CD4-positive, alpha-beta T cell treated with Interleukin-2 at 100 ng/mL for 4 hours (primary cell): Measurements from ENCODE around the gene POTEM.
"Not testable (repeated sequence)": the region's sequence is repeated elsewhere in the genome, so short reads cannot be mapped to it uniquely, and the experiment has no call there.

Experiments used
- DNase-seq: peaks from one replicate; pipeline ENCODE4 v3.0.0-alpha.2; 2020; ENCODE audit warnings: low spot score

The POTEM gene

DNA sequence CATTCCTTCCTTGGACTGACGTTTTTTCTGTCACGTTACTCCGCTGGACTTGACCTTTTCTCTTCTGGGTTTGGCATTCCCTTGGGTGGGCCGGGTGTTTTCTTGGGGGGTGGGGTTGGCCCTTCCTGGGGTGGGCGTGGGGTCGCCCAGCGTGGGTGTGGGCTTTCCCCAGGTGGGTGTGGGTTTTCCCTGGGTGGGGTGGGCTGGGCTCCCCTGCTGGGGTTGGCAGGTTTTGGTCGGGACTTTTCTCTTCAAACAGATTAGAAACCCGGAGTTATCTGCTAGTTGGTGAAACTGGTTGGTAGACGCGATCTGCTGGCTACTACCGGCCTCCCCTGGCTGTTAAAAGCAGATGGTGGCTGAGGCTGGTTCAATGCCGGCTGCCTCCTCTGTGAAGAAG is at the start of gene POTEM:
Gene POTEM, plus strand, starts transcription at position 301 of the 400 bp plus-strand sequence. Its CDS starts 52 bp downstream, at position 353.
- DNase-seq = not testable (repeated sequence)

DNA sequence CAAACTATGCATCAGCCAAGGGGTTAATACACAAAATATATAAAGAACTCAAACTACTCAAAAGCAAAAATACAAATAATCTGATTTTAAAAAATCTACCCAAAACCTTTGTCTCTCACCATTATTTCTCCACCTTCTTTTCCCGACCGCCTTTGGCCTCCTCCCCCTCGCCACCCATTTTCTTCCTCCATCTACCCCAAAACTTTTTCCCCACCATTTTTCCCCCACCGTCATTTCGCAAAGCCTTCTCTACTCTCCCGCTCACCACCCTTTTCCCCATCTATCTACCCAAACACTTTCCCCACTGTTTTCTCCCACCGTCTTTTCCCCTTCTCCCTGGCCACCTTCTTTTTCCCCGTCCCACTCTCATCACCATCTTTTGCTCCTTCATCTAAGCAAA is 48.9 kb upstream of the POTEM start:
- DNase-seq = not testable (repeated sequence)

DNA sequence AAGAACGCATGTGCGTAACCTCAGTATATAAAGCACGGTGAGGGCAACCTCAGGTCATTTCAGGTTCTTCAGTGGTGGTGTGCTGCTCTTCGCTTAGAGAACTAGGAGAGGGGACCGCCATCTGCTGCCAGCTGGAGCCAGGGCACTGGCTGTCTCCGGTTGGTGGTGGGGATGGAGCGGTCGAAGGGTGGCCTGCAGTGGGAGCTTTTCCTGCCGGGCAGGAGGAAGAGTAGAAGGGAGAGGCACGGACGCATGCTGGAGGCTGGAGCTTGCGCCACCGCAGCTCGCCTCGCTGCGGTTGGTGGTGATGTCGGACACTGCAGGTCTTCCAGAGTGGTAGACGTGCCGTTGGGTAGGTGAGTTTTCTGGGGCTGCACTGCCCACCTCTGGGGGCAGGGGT is 47.2 kb upstream of the POTEM start:
- not testable (repeated sequence) for DNase-seq

DNA sequence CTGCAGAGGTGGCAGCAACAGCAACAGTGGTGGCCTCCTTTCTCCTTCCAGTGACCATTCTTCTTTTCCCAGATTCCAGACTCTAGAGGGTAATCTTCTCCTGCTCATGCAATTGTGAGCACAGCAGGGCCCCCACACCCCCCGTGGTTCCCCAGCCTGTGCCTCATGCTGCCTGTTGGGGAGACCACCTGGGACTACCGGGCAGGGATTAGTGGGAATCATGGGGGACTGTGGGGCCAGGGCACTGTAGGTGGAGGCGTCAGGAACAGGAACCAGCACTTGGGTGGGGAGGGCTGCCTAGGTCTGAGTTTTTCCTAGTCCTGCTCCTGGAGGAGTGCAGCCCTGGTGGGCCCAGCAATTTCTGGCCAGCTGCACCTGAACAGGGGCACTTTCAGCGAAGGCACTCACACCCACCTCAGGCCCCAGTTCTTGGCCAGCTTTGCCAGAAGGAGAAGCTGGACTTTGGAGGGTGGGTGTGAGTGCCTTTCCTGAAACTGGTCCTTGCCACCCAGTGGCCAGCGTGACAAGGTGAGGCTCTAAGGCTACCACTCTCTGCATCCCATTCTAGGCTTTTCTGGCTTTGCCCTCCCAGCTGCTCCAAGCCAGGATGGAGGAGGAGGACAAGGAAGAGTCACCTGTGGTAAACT is 46.1 kb upstream of the POTEM start:
- not testable (repeated sequence) for DNase-seq

DNA sequence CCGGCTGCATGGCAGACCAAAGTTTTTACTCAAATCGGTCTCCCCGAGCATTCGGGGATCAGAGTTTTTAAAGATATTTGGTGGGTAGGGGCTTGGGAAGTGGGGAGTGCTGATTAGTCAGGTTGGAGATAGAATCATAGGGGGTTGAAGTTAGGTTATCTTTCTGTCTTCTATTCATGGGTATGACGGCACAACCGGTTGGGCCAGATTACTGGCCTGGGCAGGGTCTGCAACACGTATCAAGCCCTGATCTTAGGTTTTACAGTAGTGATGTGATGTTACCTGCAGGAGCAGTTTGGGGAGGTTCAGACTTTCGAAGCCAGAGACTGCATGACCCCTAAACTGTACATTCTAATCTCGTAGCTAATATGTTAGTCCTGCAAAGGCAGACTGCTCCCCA is 30.4 kb upstream of the POTEM start:
- not testable (repeated sequence) for DNase-seq

DNA sequence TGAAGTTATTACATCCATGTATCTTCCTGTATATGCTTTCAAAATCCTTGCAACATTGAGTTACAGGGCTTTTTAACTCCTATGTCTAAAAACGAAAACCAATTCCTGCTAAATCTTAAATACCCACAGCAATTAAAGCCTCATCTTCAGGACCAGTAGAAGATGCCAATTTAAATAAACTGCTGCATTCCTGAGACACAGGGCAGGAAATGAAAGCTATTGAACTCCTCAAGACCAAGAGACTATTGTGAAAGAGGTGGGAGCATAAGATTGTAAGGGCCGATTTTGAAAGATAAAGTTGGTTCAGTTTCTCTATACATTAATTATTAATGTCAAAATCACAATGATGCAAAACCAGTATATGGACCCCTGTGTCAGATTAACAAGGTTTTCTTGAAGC is 28.5 kb upstream of the POTEM start:
- DNase-seq = not testable (repeated sequence)

DNA sequence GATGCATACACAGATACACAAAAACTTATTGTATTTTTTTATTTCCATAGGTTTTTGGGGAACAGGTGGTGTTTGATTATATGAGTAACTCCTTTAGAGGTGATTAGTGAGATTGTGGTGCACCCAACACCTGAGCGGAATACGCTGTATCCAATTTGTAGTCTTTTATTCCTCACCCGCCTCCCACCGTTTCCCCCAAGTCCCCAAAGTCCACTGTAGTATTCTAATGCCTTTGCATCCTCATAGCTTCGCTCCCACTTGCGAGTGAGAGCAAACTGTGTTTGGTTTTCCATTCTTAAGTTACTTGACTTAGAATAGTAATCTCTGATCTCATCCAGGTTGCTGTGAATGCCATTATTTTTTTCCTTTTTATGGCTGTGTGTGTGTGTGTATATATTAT is 17.3 kb upstream of the POTEM start:
- DNase-seq = not testable (repeated sequence)

DNA sequence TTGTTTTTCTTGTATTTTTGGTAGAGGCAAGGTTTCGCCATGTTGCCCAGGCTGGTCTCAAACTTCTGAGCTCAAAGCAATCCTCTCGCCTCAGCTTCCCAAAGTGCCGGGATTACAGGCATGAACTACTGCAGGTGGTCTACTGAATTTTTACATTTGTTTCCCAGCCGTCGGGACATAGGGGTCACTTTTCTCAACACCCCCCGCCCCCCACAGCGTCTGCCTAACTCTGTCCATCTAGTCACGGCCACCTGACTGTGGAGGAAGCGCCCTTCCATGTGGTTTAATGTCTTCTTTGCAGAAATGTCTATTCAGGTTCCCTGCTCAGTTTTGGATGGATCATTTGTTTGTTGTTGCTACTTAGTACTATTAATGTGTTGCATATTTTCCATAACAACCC is 14.1 kb upstream of the POTEM start:
- not testable (repeated sequence) for DNase-seq

DNA sequence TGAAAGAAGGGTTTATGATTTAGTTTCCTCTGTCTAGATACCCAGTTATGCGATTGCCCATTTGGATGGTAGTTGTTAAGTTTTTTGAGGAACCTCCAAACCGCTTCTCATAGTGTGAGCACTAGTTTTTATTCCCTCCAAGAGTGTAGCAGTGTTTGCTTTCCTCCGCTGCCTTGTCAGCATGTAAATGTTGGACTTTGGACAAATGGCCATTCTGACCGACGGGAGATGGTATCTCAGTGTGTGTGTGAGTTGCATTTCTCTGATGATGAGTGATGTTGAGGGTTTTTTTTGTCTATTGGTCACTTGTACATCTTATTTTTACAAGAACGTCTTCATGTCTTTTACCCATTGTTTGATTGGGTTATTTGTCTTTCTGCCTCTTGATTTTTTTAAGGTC is 11.4 kb upstream of the POTEM start:
- DNase-seq = not testable (repeated sequence)

DNA sequence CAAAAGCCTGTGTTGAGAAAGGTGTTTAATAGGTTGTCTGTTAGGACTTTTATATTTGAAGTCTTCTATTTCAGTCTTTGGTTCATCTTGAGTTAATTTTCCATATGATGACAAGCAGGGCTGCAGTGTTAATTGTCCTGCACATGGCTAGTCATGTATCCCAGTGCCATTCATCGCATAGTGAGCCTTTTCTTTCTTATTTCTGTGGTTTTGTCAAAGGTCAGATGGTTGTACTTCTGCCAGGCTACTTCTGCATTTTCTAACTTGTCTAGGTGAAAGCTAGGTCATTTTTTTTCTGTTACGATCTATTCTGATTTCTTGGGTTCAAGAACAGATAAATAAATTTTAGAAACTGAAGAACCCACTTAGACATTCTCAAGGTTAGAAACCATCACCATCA is 5.7 kb upstream of the POTEM start:
- DNase-seq = not testable (repeated sequence)

DNA sequence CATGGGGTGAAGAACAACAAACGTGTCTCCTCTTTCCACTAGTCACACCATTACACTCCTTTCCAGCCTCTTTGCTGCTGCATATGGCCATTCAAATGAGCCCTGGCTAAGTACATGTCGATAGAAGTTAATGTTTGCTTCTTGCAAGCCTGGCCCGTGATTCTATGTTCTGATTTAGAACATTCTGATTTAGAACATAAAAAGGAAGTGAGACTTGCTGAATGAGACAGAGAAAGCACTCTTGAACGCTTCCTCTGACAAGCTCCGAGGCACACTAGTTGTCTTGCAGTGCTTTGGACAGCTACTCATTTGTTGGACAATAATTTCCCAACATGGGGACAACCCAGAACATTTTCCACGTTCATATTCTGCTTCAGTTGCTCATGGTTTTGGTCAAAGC is 5.1 kb upstream of the POTEM start:
- DNase-seq = not testable (repeated sequence)

DNA sequence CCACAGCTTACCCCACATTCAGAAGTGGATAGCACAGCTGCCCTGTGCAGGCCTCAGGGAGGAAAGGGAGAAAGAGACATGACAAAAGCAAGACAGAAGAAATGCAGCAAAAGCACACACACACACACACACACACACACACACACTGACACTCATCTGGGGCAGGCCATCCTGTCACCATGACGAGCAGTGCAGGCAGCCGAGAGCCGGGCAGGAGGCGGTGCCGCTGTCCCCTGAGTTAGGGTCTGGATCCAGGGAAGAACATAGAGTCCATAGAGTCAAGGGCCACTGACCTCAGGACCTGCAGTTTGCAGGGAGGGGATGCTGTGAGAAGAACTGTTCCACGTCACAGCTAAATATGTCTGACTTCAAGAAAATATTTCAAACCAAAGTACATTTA is 4.0 kb upstream of the POTEM start:
- DNase-seq = not testable (repeated sequence)

DNA sequence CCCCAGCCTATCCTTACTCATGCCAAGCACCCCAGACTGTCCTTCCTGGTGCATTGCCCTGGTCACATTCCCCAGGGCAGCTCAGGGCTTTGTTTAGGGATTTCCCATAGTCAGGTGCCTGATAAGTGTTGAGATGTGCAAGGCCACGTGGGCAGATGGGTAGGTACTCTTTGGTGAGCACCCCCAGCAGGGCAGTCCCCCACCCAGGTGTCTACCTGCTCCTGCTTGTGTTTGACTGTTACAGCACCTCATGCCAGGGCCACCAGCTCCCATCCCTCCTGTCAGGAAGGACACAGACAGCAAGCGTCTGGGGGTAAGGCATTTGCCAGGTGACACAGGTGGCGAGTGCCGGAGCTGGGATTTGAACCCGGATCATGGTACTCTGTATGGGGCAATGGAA is 2.4 kb upstream of the POTEM start:
- DNase-seq = not testable (repeated sequence)

DNA sequence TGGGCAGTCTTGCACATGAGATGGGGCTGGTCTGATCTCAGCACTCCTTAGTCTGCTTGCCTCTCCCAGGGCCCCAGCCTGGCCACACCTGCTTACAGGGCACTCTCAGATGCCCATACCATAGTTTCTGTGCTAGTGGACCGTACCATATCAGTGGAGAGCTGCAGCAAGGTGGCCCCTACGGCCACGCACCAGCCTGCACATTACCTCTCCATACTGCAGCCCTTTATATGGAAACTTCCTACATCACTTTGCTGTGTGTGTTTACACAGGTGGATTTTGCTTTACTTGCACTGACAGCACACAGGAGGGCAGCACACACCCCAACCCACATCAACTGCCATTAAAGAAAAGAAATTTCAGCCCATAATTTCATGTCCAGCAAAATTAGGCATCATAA is 35.3 kb downstream of the POTEM start:
- not testable (repeated sequence) for DNase-seq

DNA sequence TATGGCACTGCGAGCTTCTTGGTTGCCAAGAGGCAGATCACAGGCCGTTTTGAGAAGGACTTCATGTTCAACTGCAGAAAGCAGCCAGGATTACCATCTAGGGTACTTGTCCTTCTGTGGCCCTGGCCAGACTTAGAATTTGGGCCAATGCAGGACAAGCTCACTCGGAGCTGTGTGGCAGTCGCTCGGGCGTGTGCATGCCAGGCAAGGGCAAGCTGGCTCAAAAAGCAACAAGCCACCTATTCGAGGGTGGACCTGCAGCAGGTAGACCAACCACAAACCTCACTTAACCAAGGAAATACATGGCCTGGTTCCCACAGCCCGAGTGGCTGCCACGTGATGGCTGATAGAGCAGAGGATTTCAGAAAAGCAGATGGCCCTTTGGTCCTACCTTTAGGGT is 39.3 kb downstream of the POTEM start:
- DNase-seq = not testable (repeated sequence)

DNA sequence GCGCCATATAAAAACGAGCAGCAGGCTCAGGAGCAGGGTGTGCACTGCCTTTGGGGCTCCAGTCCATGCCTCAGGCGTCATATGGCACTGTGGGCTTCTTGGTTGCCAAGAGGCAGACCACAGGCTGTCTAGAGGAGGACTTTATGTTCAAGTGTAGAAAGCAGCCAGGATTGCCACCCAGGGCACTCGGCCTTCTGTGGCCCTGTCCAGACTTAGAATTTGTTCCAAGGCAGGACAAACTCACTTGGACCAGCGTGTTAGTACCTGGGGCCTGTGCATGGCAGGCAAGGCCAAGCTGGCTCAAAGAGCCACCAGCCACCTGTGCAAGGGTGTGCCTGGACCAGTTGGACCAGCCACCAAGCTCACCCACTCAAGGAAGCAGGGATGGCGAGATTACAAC is 40.4 kb downstream of the POTEM start:
- not testable (repeated sequence) for DNase-seq

DNA sequence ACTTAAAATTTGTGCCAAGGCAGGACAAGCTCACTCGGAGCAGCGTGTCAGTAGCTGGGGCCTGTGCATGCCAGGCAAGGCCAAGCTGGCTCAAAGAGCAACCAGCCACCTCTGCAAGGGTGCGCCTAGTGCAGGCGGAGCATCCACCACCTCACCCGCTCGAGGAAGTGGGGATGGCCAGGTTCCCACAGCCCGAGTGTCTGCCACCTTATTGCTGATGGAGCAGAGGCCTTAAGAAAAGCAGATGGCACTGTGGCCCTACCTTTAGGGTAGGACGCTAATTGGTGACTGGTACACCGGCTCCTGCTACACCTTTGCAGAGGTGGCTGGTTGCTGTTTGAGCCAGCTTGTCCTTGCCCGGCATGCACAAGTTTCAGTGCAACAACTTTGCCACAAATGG is 43.8 kb downstream of the POTEM start:
- DNase-seq = not testable (repeated sequence)

DNA sequence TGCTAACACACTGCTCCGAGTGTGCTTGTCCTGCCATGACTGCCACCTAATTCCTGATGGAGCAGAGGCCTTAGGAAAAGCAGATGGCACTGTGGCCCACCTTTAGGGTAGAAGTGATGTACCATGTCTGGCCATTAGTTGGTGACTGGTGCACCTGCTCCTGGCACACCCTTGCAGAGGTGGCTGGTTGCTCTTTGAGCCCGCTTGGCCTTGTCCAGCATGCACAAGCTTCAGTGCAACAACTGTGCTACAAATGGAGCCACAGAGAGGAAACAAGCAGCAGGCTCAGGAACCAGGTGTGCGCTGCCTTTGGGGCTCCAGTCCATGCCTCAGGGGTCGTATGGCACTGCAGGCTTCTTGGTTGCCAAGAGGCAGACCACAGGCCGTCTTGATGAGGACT is 44.5 kb downstream of the POTEM start:
- not testable (repeated sequence) for DNase-seq

DNA sequence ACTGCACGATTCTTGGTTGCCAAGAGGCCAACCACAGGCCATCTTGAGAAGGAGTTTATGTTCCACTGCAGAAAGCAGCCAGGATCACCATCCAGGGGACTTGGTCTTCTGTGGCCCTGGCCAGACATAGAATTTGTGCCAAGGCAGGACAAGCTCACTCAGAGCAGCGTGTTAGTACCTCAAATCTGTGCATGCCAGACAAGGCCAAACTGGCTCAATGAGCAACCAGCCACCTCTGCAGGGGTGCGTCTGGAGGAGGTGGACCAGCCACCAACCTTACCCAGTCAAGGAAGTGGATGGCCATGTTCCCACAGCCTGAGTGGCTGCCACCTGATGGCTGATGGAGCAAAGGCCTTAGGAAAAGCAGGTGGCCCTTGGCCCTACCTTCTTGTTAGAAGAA is 48.0 kb downstream of the POTEM start:
- DNase-seq = not testable (repeated sequence)

DNA sequence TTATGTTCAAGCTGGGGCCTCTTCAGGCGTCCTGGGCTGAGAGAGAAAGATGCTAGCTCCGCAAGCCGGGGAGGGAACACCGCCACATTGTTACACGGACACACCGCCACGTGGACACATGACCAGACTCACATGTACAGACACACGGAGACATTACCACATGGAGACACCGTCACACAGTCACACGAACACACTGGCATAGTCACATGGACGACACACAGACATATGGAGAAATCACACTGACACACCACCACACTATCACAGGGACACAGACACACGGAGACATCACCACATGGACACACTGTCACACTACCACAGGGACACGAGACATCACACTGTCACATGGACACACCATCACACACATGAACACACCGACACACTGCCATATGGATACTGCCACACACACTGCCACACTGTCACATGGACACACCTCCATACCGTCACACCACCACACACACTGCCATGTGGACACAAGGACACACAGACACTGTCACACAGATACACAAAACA is 57.9 kb downstream of the POTEM start:
- not testable (repeated sequence) for DNase-seq

DNA sequence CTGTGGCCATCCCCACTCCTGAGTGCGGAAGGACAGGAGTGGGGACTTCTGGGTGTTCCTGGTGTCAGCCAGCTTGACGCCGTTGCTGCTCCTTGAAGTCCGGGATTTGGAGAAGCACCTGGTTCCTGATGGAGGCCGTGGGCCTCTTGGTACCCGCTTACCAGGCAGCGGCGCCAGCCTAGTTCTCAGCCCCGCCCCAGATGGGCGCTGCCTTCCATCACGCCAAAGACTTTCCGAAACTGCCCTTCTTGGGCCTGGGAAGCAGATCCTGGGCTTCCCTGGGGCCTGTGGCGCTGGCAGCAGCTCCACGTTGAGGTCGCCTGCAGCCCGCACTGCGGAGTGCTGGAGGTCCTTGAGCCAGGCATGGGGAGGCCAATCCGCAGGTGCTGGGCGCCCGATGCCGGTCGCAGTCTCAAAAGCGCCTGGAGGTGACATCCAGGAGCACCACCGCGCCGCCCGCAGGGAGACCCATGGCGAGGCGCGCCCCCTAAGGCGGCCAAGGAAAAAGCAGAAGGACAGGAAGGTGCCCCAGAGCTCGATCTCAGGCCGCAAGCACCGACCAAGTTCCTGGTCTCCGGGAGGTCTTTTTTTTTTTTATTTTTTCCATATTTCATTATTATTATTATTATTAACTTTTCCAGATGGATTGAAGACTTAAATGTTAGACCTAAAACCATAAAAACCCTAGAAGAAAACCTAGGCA is 59.6 kb downstream of the POTEM start:
- DNase-seq = not testable (repeated sequence)

DNA sequence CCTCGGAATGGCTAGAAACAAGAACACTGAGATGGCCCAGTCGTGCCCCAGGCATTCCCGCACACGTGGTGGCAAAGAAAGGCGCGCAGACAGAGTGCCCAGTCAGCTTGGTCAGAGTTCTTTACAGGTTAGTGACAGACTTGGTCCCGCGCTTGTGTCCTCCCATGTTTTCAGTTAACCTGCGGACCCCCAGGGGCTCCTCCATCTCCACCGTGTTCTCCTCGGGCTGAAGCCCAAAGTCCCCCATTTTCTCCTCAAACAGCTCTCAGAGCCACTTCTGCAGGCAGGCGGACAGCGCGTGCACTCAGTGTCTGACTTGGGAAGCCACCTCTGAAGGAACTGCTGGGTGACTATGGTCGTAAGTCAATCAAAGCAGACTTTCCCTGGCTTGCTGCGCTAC is 60.7 kb downstream of the POTEM start:
- not testable (repeated sequence) for DNase-seq

DNA sequence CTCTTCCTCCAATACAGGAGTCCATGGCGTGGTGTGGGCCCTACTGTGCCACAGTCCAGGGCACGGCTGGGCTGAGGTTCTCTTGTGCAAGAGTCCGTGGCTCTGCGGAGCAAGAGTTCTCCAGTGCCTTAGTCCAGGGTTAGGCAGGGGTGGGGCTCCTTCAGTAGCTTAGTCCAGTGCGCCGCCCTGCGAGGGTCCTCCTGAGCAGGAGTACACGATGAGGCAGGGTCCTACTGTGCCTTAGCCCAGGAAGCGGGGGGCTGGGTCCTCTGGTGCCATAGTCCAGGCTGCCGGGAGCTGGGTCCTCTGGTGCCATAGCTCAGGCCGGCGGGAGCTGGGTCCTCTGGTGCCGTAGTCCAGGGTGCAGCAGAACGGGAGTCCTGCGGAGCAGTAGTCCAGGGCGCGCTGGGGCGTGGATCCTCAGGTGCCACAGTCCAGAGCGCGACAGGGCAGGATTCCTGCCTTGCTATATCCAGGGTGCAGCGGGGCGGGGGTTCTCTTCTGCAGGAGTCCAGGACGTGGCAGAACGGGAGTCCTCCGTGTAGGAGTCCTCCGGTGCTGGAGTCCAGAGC is 69.7 kb downstream of the POTEM start:
- DNase-seq = not testable (repeated sequence)
